Measurements from ENCODE around the gene CLIC6. TPM values are rescaled to one million over a fixed set of nuclear protein-coding genes. Genes with fewer than 3 reads are reported as not detected.

CLIC6 gene
- total RNA-seq, 1 donor from 2014 or later = 12.3 TPM

GRCh38 chr21:34690041-34690792 is 21.4 kb downstream of the CLIC6 start:
- peak; percentile 42 for ATAC-seq
- Histone ChIP-seq H3K4me1 (no peaks in the 10 kb centered on the region), H3K36me3 (no peaks in the 10 kb centered on the region), H3K9me3 (no peaks in the 10 kb centered on the region), H3K4me3 (no peak overlapping the region), H3K27ac (no peak overlapping the region), H3K27me3 (no peaks in the 10 kb centered on the region)
- TF ChIP-seq, protein P1, sequence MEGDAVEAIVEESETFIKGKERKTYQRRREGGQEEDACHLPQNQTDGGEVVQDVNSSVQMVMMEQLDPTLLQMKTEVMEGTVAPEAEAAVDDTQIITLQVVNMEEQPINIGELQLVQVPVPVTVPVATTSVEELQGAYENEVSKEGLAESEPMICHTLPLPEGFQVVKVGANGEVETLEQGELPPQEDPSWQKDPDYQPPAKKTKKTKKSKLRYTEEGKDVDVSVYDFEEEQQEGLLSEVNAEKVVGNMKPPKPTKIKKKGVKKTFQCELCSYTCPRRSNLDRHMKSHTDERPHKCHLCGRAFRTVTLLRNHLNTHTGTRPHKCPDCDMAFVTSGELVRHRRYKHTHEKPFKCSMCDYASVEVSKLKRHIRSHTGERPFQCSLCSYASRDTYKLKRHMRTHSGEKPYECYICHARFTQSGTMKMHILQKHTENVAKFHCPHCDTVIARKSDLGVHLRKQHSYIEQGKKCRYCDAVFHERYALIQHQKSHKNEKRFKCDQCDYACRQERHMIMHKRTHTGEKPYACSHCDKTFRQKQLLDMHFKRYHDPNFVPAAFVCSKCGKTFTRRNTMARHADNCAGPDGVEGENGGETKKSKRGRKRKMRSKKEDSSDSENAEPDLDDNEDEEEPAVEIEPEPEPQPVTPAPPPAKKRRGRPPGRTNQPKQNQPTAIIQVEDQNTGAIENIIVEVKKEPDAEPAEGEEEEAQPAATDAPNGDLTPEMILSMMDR (IDR thresholded peaks at IDR 0.05) = no peak
- intact Hi-C loops (cut with DNase I) = no loop called here
- DNase-seq = no peak

DNA sequence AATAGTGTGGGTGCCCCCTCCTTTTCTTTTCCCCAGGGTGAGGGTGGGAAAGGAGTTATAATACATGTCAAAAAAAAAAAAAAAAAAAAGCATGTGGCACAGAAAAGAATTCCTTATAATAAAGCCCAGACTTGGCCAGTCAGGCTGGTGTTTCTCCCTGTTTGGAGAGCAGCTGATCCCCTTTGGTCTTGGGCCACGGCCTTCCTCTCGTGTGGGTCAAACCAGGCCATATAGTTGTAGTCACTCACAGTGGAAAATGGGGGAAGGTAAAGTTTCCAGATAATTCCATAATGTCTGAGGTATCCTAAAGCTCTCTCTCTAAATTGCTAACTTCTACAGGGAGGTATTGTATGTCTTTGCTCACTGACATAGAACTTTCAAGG is 22.0 kb downstream of the CLIC6 start:
- no peak overlapping the region for H3K27ac ChIP-seq
- TF ChIP-seq, protein P1 (IDR thresholded peaks at IDR 0.05) = no peak
- no peak overlapping the region for H3K4me3 ChIP-seq
- ATAC-seq (no peak), DNase-seq (no peak)
- no peaks in the 10 kb centered on the region for H3K4me1 ChIP-seq
- intact Hi-C loops (cut with DNase I) = no loop called here
- H3K9me3 ChIP-seq = no peaks in the 10 kb centered on the region
- no peaks in the 10 kb centered on the region for H3K27me3 ChIP-seq
- H3K36me3 ChIP-seq = no peaks in the 10 kb centered on the region

GRCh38 chr21:34691390-34692032 is 22.7 kb downstream of the CLIC6 start:
- DNase-seq (no peak), ATAC-seq (no peak)
- H3K27me3 ChIP-seq = no peaks in the 10 kb centered on the region
- no peak overlapping the region for H3K4me3 ChIP-seq
- TF ChIP-seq, protein P1 (IDR thresholded peaks at IDR 0.05) = no peak
- intact Hi-C loops (cut with DNase I) = no loop called here
- peak overlapping the region; percentile 37 for H3K27ac ChIP-seq
- H3K9me3 ChIP-seq = no peaks in the 10 kb centered on the region
- no peaks in the 10 kb centered on the region for H3K4me1 ChIP-seq
- no peaks in the 10 kb centered on the region for H3K36me3 ChIP-seq

DNA sequence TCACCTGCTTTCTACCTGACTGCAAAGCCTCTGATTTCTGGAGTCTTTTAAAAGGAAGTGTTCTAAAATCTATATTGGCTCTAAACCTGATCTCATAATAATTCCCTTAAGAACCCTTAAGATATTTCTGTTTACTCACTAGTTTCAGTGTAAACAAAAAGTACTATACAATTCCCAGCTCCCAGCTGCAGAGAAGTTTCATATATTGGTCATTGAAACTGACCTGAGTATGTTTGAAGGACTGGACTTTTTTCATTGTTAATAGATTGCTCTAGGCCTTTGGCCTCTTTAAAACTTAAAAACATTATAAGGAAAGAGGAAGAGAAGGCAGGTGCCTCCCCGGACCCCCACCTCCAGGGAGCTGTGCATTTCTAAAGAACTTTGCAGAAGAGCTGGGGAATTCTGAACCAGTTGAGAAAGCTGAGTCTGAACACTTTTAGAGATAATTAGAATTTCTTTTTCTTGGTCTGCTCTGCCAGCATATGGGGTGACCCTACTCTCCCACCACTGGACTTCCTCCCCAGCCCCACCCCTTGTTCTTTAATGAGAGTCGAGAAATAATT is 23.7 kb downstream of the CLIC6 start:
- Histone ChIP-seq H3K4me1 (no peaks in the 10 kb centered on the region), H3K27ac (peak overlapping the region; percentile 37), H3K9me3 (no peaks in the 10 kb centered on the region), H3K4me3 (no peak overlapping the region), H3K27me3 (no peaks in the 10 kb centered on the region), H3K36me3 (no peaks in the 10 kb centered on the region)
- intact Hi-C loops (cut with DNase I) = no loop called here
- TF ChIP-seq, protein P1 (IDR thresholded peaks at IDR 0.05) = no peak
- DNase-seq (no peak), ATAC-seq (no peak)

- ATAC-seq (peak; percentile 80), DNase-seq (no peak)
- Histone ChIP-seq H3K27ac (no peak overlapping the region), H3K4me3 (no peak overlapping the region), H3K9me3 (no peaks in the 10 kb centered on the region), H3K4me1 (no peaks in the 10 kb centered on the region), H3K36me3 (no peaks in the 10 kb centered on the region), H3K27me3 (no peaks in the 10 kb centered on the region)
- TF ChIP-seq, protein P1 (IDR thresholded peaks at IDR 0.05) = peak; percentile 89
- intact Hi-C loops (cut with DNase I) = no loop called here
Observed at GRCh38 chr21:34693192-34693810, 24.5 kb downstream of the CLIC6 start.

All from upper lobe of right lung (tissue), 1 donor.